HG03442 (cell line): ENCODE measurements around the gene SCARF2.
"Not testable (repeated sequence)": the region's sequence is repeated elsewhere in the genome, so short reads cannot be mapped to it uniquely, and the experiment has no call there.

Experiments used
- ATAC-seq: cut with Tn5 transposase; IDR thresholded peaks from one replicate; pipeline ENCODE4 v1.9.1; 2021; ENCODE audit warnings: mild to moderate bottlenecking, moderate library complexity; ENCODE audit not compliant: unreplicated experiment

Gene SCARF2

DNA sequence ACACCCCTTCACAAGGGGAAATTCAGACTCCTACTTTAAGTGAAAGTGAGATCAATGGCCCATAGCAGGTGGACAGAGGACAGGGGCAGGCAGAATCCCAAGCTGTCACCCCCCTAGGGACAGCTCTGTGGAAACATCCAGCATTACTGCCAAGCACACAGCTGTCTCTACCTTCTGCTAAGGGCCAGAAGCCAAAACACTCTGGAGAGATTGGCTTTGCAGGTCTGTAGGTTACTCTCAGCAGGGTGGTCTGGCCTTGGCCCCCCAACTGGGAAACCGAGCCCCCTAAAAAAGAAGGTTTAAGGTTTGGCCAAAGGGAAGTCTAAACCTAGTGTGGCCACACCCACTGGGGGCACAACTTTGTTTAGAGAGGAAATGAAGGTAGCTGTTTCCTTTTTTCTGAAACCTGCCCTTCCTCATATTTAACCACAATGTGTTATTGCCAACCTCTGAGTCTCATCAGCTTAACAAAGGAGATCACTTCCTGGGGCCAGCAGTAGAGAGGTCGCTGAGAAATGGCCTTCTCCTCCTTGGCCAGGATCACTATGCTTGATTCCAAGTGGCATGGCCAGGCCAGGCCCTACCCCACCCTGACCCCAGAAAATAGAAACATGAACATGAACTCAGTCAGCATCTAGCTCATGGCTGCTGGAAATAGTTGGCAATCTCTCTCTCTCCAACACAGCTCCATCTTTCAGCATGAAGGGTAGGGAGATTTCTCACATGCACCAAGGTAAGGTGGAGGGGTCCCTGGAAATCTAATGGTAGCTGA is 25.9 kb upstream of the SCARF2 start:
- no peak for ATAC-seq

DNA sequence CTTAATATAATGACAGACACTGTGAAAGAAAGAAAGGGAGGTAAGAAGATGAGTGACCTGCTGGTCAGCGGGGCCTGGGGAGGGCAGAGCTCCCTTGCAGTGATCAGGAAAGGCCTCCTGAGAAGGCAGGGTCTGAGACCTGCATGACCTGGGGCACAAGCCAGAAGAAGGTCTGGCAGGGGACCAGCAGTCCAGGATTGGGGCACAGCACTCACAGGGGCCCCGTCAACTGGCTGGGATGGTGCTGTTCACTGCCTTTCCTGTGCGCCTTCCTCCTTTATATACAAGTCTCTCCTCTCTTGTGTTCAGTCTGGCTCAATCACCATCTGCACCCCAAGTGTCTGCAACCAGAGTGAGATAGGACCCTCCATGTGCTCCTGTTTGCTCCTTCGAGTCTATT is 22.2 kb upstream of the SCARF2 start:
- no peak for ATAC-seq

- no peak for ATAC-seq
These were observed 21.5 kb upstream of the SCARF2 start for GRCh38 chr22:20459152-20459542.

- ATAC-seq = no peak
These were observed 21.0 kb upstream of the SCARF2 start for GRCh38 chr22:20458530-20459151.

DNA sequence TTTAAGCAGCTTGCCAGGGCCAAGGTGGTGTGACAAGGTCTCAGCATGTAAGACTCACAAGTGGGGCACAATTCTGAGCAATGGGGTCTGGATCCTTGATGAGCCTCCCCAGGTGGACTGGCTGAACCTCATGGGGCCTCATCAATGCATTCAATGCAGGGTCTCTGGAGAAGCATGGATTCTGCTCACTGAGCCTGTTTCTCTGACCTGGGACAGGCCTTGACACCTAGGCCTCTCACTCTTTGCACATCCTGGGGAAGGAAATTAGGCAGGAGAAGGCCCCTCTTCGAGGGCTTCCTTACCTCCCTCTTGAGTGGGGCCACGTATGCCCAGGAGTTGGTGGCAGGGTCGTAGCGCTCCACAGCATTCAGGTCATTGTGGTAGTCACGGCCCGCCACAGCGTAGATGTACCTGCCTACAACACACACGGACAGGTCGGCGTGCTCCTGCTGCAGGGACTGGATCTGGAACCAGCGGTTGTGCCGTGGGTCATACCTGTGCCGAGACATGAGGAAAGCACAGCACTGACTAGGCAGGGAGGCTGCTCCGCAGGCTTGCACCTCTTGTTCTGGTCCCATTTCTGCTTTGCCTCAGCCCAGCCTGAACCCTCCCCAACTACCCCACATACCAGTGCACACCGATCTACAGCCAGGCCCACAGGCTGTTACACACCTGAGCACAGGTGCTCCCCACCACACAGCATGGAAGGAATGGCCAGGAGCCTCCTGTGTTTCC is 20.0 kb upstream of the SCARF2 start:
- no peak for ATAC-seq

DNA sequence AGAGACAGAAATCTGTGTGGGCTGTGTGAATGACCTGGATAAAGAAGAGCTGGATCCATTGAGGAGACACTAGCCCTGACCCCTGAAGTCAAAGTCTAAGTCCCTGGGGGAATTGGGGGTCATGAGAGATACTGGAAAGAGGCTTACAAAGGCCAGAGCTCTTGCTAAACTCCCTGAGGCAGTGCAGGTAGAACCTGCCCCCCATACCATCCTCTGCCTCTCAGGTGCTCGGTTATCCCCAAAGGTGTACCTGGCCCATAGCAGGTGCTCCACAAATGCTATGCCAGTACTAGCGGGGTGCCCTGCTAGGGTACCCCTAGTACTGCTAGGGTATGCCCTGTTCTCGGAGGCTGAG is 19.1 kb upstream of the SCARF2 start:
- no peak for ATAC-seq

- no peak for ATAC-seq
These were observed 18.6 kb upstream of the SCARF2 start for GRCh38 chr22:20456064-20456721.

DNA sequence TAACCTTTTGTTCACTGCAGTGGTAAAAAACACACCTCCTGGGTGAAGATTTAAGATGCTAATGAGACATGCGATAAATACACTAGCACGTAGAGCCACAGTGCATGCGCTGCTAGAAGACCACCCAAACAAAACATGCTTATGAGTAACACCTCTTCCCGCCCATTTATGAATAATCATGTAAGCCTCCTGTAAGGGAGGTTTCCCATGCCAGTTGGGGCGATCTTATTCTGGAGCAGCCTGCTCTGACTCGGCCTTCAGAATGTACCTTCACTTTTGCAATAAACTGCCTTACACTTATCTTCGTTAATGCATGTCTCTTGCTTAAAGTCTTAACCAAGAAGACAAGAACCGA is 18.1 kb upstream of the SCARF2 start:
- ATAC-seq = no peak

- ATAC-seq = no peak
These were observed 15.6 kb upstream of the SCARF2 start for GRCh38 chr22:20453222-20453621.

DNA sequence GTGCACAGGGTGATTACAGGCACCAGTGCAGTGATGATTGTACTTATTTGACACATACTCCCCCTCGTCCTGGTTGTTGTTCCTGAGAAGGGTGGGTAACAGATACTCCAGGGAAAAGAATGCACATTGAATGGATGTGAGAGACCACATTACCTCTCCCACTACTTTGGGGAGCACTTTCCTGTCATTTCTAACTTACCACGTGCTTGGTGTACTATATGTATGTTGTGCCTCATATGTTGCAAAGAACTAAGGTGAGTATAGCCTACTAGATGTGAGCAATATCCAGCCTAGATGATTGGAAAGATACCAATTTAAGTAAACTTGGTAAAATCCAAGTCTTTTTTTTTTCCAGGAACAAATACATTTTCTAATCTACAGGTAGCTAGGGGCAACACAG is 14.3 kb upstream of the SCARF2 start:
- no peak for ATAC-seq

GRCh38 chr22:20451129-20451778 is 13.6 kb upstream of the SCARF2 start:
- ATAC-seq = not testable (repeated sequence)

GRCh38 chr22:20450551-20450906 is 12.9 kb upstream of the SCARF2 start:
- ATAC-seq = no peak

DNA sequence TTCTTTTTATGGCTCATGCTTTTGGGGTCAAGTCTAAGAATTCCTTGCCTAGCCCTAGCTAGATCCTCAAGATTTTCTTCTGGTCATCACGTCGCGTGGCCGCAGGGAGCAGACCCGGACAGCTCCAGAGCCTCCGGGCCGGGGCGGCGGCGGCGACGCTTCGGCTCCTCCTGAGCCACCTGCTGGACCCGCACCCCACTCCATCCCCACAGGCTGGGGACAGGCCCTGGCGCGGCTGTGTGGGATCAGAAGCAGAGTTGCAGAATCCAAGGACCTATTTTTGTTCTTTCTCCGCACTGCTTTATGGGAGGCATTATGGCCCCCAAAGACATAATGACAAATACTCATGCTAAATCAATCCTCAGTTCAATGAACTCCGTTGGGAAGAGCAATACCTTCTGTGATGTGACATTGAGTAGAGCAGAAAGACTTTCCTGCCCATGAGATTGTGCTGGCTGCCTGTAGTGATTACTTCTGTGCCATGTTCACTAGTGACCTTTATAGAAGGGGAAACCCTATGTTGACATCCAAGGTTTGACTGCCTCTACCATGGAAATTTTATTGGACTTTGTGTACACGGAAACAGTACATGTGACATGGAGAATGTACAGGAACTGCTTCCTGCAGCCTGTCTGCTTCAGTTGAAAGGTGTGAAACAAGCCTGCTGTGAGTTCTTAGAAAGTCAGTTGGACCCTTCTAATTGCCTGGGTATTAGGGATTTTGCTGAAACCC is 12.4 kb upstream of the SCARF2 start:
- ATAC-seq = no peak

- no peak for ATAC-seq
These were observed 11.0 kb upstream of the SCARF2 start for GRCh38 chr22:20448630-20449029.

DNA sequence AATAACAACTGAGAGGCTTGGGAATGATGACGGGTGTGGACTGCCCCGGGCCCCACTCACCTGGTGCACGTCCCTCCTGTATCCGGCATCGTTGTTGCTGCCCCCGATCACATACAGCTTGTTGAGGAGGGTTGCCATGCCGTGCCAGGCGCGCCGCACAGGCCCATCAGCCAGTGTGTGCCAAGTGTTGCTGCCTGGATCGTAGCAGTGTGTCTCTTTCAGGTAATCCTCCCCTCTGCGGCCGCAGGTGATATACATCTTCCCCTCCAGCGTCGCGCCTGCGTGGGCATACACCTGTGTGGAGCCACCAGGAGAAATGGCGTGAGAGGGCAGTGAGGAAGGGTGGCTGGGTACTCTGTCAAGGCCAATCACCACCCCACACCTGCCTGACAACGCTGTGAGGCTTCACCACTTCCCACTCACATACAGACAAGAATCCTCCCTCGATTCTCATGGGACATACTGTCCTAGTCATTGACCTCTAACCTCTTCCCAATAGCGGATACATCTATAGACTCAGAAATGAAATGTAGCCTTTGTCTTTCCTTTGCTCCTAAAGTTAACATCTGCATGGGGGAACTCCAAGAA is 8.9 kb upstream of the SCARF2 start:
- no peak for ATAC-seq

- ATAC-seq = no peak
These were observed 6.7 kb upstream of the SCARF2 start for GRCh38 chr22:20444325-20444724.

DNA sequence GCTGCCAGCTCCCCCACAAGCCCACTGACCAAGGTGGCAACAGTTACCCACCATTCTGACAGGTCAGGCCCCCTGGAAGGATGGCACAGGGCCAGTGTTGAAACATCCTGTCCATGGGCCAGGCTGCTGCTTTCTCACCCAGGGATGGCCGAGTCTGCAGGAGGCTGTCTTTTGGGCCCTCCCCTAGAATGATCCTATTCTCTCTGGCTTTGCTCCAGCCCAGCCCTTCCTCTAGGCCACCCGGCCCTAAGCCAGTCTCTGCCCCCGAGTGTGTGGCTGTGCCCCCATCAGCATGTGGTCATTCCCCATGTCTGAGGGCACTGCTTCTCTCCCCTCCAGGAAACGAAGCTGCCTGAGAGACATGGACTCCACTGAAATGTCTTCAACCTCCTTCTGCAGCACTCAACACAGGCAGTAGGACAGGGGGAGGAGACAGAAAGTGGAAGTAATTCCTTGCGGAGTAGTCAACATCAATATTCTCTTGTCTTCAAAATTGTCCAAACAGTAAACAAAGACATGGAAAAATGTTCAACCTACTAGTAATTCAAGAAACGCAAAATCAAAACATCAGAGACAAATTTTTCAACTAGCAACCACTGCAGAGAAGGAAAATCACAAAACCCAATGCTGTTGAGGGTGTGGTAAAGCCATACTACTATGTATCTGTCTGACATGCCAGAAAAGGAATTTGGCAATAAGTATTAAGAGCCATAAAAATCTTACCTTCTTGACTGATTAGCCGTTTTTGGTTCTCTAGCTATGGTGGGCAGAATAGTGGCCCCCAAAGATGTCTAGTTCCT is 5.1 kb upstream of the SCARF2 start:
- ATAC-seq = no peak

DNA sequence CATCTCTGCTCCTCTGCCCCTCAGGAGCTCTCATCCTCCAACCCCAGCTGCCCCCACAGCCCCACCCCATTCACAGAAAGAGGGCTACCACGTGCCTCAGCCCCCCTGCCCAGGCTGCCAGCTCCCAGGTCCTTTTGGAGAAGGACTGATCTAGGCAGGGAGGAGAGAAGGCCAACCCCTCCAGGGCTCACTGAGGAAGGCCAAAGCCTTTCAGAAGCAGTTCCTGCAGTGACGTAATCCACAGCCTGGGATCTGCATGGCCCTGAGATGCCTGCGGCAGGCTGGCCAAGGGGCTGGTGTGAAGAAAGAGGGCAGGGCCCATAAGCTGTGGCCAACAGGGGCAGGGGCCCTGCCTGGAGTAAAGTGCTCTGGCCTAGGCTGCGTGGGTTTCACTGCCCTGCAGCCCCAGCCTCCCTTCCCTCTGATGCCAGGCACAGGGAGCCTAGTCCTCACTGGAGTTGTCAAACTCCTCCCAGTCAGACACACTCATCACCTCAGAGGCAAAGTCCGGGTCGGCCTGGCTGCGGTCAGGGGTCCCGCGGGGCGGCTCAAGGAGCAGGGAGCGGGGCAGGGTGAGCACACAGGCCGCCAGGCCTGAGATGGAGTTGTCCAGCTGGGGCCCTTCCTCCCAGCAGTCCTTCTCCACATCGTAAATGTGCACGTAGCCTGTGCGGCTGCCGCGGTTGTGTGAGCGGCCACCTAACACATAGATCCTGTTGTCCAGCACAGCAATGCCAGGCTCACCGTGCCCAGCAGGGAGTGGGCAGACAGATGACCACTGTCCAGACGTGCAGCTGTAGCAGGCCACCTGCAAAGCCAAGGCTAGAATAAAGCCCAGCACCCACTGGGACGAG is 4.2 kb upstream of the SCARF2 start:
- ATAC-seq = no peak
